Lower leg skin (tissue), 4 donors: ENCODE data around the gene LHX6. TPM values are rescaled to one million over a fixed set of nuclear protein-coding genes. Genes with fewer than 3 reads are reported as not detected.

Experiments used
- DNase-seq, 2 donors: peaks; one replicate each; pipeline ENCODE4 v3.0.0-alpha.2; 2019; ENCODE audit warnings: low spot score in 2 of 2
- H3K4me3 ChIP-seq: fragments of 200-600 bp; sonication (generic); 2 replicates; pipeline ENCODE4 v1.5.1; 2017; ENCODE audit warnings: mild to moderate bottlenecking, low read depth; ENCODE audit not compliant: poor library complexity, severe bottlenecking
- CTCF ChIP-seq, 3 donors: fragments of 450-650 bp; IDR thresholded peaks; one replicate each; pipeline ENCODE4 v1.5.1; 2016; ENCODE audit warnings: antibody characterized with exemption in 3 of 3, mild to moderate bottlenecking in 3 of 3, moderate library complexity in 2 of 3
- POLR2A ChIP-seq, 2 donors: fragments of 450-650 bp; IDR thresholded peaks; one replicate each; pipeline ENCODE4 v1.6.1; 2016 to 2017; ENCODE audit warnings: antibody characterized with exemption in 2 of 2, mild to moderate bottlenecking in 1 of 2, moderate library complexity in 1 of 2
- WGBS, 2 donors: methylation state at CpG; one replicate each; pipeline ENCODE4 v1.1.5; 2018; 5-methylcytosine and 5-hydroxymethylcytosine counted together
- intact Hi-C: fragments of 100-400 bp; cut with DNase I; formaldehyde crosslinking; loops from one replicate; pipeline ENCODE4 v1.15.0; 2023; ENCODE audit warnings: low total_unique reads
- total RNA-seq, 4 donors: library from RNA; depleted of rRNA; stranded (reverse); fragments of >200 nt; gene quantifications; one replicate each; pipeline ENCODE4 v1.1.0, GENCODE V29; 2016

The LHX6 gene
- total RNA-seq, 4 donors from 2014 or later, result 2.7 to 6.5 (median 4.4) TPM

GRCh38 chr9:122258886-122259415 is 30.2 kb upstream of the LHX6 start:
- DNase-seq, result no peak
- TF ChIP-seq POLR2A (IDR thresholded peaks at IDR 0.05) (no peak), CTCF (IDR thresholded peaks at IDR 0.05) (no peak)
- WGBS, 2 donors, result 72 to 77% methylated on average over 2 of the region's 2 CpGs
- no peak overlapping the region for H3K4me3 ChIP-seq
- intact Hi-C loops, result no loop called here

DNA sequence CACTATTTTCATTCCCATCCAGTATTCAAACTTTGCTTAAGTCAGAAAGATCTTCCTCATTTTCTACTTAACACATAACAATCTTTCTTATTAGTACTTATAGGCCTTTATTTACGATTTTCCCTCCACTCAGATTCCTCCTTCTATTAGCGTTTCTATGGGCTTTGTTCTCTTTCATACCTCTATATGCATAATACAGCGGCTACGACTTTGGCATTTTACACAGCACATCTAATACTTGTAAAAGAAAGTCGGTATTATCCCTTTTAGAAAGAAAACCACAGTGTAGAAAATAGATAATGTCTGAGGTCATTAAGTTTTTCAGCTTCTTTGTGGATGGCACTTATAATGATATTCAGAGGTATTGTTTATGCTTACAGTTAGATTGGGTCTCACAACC is 27.4 kb upstream of the LHX6 start:
- H3K4me3 ChIP-seq, result no peak overlapping the region
- 91 to 94% methylated on average over 5 of the region's 5 CpGs for WGBS, 2 donors
- no peak for DNase-seq
- intact Hi-C loops, result no loop called here
- TF ChIP-seq POLR2A (IDR thresholded peaks at IDR 0.05) (no peak), CTCF (IDR thresholded peaks at IDR 0.05) (no peak)

- no peak for DNase-seq
- TF ChIP-seq CTCF (IDR thresholded peaks at IDR 0.05), result no peak
- intact Hi-C loops, result no loop called here
- H3K4me3 ChIP-seq, result no peak overlapping the region
- 82 to 85% methylated on average over 3 of the region's 3 CpGs for WGBS, 2 donors
Observed at GRCh38 chr9:122254761-122255160, 26.0 kb upstream of the LHX6 start.

GRCh38 chr9:122252796-122253195 is 24.0 kb upstream of the LHX6 start:
- TF ChIP-seq CTCF (IDR thresholded peaks at IDR 0.05) (no peak), POLR2A (IDR thresholded peaks at IDR 0.05) (no peak)
- 67 to 68% methylated on average over 5 of the region's 5 CpGs for WGBS, 2 donors
- intact Hi-C loops, result no loop called here

GRCh38 chr9:122251351-122251750 is 22.6 kb upstream of the LHX6 start:
- TF ChIP-seq CTCF (IDR thresholded peaks at IDR 0.05), result no peak
- TF ChIP-seq POLR2A (IDR thresholded peaks at IDR 0.05), result no peak
- H3K4me3 ChIP-seq, result no peak overlapping the region
- no peak for DNase-seq
- 77 to 84% methylated on average over 2 of the region's 2 CpGs for WGBS, 2 donors
- intact Hi-C loops, result no loop called here

More at GRCh38 chr9:122252796-122253195, 24.0 kb upstream of the LHX6 start:
- DNase-seq, result no peak
- H3K4me3 ChIP-seq, result no peak overlapping the region

GRCh38 chr9:122248448-122248865 is 19.7 kb upstream of the LHX6 start:
- intact Hi-C loops, result loop anchor here (1.0 kb wide), 1 partner anchor 34 kb away; no protein-coding TSS in a partner anchor
- 73 to 77% methylated on average over 5 of the region's 5 CpGs for WGBS, 2 donors
- TF ChIP-seq CTCF (IDR thresholded peaks at IDR 0.05) (no peak), POLR2A (IDR thresholded peaks at IDR 0.05) (no peak)
- H3K4me3 ChIP-seq, result no peak overlapping the region
- DNase-seq, result no peak
